Ascending aorta (tissue), 2 donors: ENCODE data around the gene KANK3. TPM values are rescaled to one million over a fixed set of nuclear protein-coding genes. Genes with fewer than 3 reads are reported as not detected.
"Not testable (repeated sequence)": the region's sequence is repeated elsewhere in the genome, so short reads cannot be mapped to it uniquely, and the experiment has no call there.

Experiments
- DNase-seq, 2 donors: peaks; one replicate each; pipeline ENCODE4 v3.0.0-alpha.2; 2019; ENCODE audit warnings: low spot score in 2 of 2
- H3K27ac ChIP-seq, 2 donors: fragments of 200-600 bp; sonication (generic); one replicate each; pipeline ENCODE4 v1.5.1; 2016 to 2017; ENCODE audit warnings: mild to moderate bottlenecking in 1 of 2
- H3K27me3 ChIP-seq: fragments of 200-600 bp; sonication (generic); one replicate; pipeline ENCODE4 v1.5.1; 2017
- H3K36me3 ChIP-seq, 2 donors: fragments of 200-600 bp; sonication (generic); one replicate each; pipeline ENCODE4 v1.5.1; 2016
- H3K4me1 ChIP-seq, 2 donors: fragments of 200-600 bp; sonication (generic); one replicate each; pipeline ENCODE4 v1.5.1; 2016 to 2017; ENCODE audit warnings: mild to moderate bottlenecking in 1 of 2
- H3K4me3 ChIP-seq, 2 donors: fragments of 200-600 bp; sonication (generic); one replicate each; pipeline ENCODE4 v1.5.1; 2016 to 2017; ENCODE audit warnings: mild to moderate bottlenecking in 1 of 2
- H3K9me3 ChIP-seq, 2 donors: fragments of 200-600 bp; sonication (generic); one replicate each; pipeline ENCODE4 v1.5.1; 2016
- intact Hi-C: fragments of 100-400 bp; cut with DNase I; formaldehyde crosslinking; loops from one replicate; pipeline ENCODE4 v1.15.1; 2023
- total RNA-seq: library from RNA; depleted of rRNA; stranded (reverse); fragments of >200 nt; gene quantifications from one replicate; pipeline ENCODE4 v1.1.0, GENCODE V29; 2016
- TF ChIP-seq, protein P1 (sequence below), 3 experiments: fragments of 200-600 bp in 2 of 3; fragments of 450-650 bp in 1 of 3; sonication (generic) in 2 of 3; IDR thresholded peaks; one replicate each; pipeline ENCODE4 v1.5.1; 2016 to 2019; ENCODE audit warnings: antibody characterized with exemption in 3 of 3, mild to moderate bottlenecking in 1 of 3, moderate library complexity in 1 of 3

The KANK3 gene
- total RNA-seq, 1 donor from 2014 or later = 47.4 TPM

DNA sequence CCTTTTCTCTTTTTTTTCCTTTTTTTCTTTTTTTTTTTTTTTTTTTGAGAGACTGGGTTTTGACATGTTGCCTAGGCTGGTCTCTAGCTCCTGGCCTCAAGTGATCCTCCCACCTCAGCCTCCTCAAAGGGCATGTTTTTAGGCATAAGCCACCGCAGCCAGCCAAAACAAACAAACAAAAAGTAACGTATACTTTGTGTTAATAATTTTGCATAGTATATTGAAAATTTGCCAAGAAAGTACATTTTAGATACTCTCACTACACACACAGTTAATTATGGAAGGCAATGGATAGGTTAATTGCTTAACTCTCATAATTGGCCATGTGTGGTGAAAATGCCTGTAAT is 45.5 kb upstream of the KANK3 start:
- intact Hi-C loops = no loop called here
- TF ChIP-seq, protein P1, sequence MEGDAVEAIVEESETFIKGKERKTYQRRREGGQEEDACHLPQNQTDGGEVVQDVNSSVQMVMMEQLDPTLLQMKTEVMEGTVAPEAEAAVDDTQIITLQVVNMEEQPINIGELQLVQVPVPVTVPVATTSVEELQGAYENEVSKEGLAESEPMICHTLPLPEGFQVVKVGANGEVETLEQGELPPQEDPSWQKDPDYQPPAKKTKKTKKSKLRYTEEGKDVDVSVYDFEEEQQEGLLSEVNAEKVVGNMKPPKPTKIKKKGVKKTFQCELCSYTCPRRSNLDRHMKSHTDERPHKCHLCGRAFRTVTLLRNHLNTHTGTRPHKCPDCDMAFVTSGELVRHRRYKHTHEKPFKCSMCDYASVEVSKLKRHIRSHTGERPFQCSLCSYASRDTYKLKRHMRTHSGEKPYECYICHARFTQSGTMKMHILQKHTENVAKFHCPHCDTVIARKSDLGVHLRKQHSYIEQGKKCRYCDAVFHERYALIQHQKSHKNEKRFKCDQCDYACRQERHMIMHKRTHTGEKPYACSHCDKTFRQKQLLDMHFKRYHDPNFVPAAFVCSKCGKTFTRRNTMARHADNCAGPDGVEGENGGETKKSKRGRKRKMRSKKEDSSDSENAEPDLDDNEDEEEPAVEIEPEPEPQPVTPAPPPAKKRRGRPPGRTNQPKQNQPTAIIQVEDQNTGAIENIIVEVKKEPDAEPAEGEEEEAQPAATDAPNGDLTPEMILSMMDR (IDR thresholded peaks at IDR 0.05) = no peak
- H3K27ac ChIP-seq = no peak overlapping the region

DNA sequence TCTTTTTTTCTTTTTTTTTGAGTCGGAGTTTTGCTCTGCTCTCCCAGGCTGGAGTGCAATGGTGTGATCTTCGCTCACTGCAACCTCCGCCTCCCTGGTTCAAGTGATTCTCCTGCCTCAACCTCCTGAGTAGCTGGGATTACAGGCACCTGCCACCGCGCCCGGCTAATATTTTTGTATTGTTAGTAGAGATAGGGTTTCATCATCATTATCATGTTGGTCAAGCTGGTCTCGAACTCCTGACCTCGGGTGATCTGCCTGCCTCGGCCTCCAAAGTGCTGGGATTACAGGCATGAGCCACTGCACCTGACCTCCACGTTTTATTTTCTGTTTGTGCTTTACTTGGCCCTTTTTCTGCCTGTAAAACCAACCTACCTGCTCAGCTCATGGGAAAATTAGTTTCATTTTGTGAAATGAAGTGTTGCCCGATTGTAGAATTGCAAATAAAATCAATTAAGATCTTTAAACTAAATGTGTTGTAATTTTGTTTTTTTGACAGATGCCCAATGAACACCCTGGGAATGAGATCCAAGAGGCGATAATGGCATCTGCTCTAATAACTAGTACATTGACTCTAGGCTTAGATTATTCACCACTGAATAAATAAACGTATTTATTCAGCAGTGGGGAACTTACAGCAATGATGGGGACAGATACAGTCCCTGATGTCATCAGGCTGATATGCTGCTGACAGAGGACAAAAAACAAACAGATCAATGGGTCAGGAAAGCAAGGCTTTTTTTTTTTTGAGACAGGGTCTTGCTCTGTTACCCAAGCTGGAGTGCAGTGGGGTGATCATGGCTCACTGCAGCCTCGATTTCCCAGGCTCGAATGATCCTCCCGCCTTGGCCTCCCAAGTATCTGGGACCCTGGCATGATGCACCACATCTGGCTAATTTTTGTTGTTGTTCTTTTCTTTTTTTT is 44.9 kb upstream of the KANK3 start:
- intact Hi-C loops = no loop called here
- peaks cover 12 to 22% of the 10 kb centered on the region in 2 donors for H3K4me1 ChIP-seq
- H3K4me3 ChIP-seq = no peak overlapping the region
- H3K27me3 ChIP-seq = no peaks in the 10 kb centered on the region
- no peaks in the 10 kb centered on the region for H3K36me3 ChIP-seq
- TF ChIP-seq, protein P1 (IDR thresholded peaks at IDR 0.05) = no peak
- no peak for DNase-seq
- H3K9me3 ChIP-seq = no peaks in the 10 kb centered on the region
- no peak overlapping the region for H3K27ac ChIP-seq

More for the DNA sequence above, 45.5 kb upstream of the KANK3 start:
- Histone ChIP-seq H3K4me3 (no peak overlapping the region), H3K9me3 (no peaks in the 10 kb centered on the region), H3K4me1 (peaks cover 18 to 29% of the 10 kb centered on the region in 2 donors), H3K36me3 (no peaks in the 10 kb centered on the region), H3K27me3 (no peaks in the 10 kb centered on the region)
- no peak for DNase-seq

DNA sequence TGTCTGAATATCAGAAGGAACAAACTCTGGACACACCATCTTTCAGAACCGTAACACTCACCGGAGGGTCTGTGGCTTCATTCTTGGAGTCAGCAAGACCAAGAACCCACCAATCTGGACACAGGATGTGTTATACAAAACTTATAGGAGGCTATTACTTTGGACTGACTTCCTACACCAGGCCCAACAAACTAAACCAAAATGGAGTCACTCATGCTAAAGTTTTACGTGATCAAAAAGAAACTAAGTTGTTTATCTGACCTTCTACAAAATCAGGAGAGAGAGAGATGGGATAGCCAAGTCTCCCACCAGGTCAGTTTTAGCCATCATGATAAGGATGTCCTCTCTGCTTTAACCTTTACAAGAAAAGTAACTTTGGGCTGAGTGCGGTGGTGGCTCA is 43.9 kb upstream of the KANK3 start:
- TF ChIP-seq, protein P1 (IDR thresholded peaks at IDR 0.05) = no peak
- H3K4me3 ChIP-seq = no peak overlapping the region
- DNase-seq = no peak
- no peak overlapping the region for H3K27ac ChIP-seq
- H3K27me3 ChIP-seq = no peaks in the 10 kb centered on the region
- peaks cover 10 to 15% of the 10 kb centered on the region in 2 donors for H3K4me1 ChIP-seq
- H3K9me3 ChIP-seq = no peaks in the 10 kb centered on the region
- H3K36me3 ChIP-seq = no peaks in the 10 kb centered on the region
- intact Hi-C loops = no loop called here

DNA sequence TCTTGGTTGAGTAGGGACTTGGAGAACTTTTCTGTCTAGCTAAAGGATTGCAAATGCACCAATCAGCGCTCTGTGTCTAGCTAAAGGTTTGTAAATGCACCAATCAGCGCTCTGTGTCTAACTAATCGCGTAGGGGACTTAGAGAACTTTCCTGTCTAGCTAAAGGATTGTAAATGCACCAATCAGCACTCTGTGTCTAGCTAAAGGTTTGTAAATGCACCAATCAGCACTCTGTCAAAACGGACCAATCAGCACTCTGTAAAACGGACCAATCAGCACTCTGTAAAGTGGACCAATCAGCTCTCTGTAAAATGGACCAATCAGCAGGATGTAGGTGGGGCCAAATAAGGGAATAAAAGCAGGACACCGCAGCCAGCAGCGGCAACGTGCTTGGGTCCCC is 43.4 kb upstream of the KANK3 start:
- H3K36me3 ChIP-seq, DNase-seq, H3K9me3 ChIP-seq, H3K27me3 ChIP-seq, H3K4me1 ChIP-seq, intact Hi-C loops, H3K27ac ChIP-seq, H3K4me3 ChIP-seq: not testable (repeated sequence)

DNA sequence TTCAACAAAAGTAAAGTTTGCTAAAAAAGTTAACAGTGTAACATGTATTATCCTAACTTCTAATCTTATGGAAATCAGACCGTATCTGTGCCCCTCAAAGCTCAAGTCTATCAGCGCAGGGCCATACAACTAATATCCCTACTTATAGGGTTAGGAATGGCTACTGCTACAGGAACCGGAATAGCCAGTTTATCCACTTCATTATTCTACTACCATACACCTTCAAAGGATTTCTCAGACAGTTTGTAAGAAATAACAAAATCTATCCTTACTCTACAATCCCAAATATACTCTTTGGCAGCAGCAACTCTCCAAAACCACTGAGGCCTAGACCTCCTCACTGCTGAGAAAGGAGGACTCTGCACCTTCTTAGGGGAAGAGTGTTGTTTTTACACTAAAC is 42.5 kb upstream of the KANK3 start:
- intact Hi-C loops, H3K4me1 ChIP-seq, H3K27ac ChIP-seq: not testable (repeated sequence)

DNA sequence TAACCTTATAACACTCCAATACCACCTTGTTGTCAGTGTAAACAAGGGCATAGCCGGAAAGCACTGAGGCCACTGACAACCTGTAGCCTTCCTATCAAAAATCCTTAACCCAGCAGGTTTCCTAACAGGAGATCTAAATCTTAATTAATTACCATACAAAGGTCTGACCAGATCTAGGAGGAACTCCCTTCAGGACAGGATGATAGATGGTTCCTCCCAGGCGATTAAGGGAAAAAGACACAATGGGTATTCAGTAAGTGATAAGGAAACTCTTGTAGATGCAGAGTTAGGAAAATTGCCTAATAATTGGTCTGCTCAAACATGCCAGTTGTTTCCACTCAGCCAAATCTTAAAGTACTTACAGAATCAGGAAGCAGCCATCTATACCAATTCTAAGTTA is 42.0 kb upstream of the KANK3 start:
- intact Hi-C loops, DNase-seq, H3K4me3 ChIP-seq, H3K9me3 ChIP-seq, H3K36me3 ChIP-seq, H3K4me1 ChIP-seq, H3K27ac ChIP-seq, H3K27me3 ChIP-seq: not testable (repeated sequence)

More for the DNA sequence above, 42.5 kb upstream of the KANK3 start:
- H3K4me3 ChIP-seq, H3K9me3 ChIP-seq, H3K36me3 ChIP-seq, H3K27me3 ChIP-seq, DNase-seq: not testable (repeated sequence)

DNA sequence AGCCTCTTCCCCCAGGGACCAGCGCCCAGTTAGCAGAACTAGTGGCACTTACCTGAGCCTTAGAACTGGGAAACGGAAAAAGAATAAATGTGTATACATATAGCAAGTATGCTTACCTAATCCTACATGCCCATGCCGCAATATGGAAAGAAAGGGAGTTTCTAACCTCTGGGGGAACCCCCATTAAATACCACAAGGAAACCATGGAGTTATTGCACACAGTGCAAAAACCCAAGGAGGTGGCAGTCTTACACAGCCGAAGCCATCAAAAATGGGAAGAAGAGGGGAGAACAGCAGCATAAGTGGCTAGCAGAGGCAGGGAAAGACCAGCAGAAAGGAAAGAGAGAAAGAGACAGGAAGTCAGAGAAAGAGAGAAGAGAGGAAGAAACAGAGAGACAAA is 41.5 kb upstream of the KANK3 start:
- H3K27ac ChIP-seq, intact Hi-C loops, H3K9me3 ChIP-seq, DNase-seq, H3K4me1 ChIP-seq, H3K4me3 ChIP-seq, H3K36me3 ChIP-seq, H3K27me3 ChIP-seq: not testable (repeated sequence)

DNA sequence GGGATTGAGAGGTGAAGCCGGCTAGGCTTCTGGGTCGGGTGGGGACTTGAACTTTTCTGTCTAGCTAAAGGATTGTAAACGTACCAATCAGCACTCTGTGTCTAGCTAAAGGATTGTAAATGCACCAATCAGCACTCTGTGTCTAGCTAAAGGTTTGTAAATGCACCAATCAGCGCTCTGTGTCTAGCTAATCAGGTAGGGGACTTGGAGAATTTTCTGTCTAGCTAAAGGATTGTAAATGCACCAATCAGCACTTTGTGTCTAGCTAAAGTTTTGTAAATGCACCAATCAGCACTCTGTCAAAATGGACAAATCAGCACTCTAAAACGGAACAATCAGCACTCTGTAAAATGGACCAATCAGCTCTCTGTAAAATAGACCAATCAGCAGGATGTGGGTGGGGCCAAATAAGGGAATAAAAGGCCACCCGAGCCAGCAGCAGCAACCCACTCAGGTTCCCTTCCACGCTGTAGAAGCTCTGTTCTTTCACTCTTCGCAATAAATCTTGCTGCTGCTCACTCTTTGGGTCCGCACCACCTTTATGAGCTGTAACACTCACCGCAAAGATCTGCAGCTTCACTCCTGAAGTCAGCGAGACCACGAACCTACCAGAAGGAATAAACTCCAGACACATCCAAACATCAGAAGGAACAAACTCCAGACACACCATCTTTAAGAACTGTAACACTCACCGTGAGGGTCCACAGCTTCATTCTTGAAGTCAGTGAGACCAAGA is 36.3 kb upstream of the KANK3 start:
- H3K27me3 ChIP-seq, H3K9me3 ChIP-seq, H3K4me1 ChIP-seq, H3K36me3 ChIP-seq, intact Hi-C loops, H3K4me3 ChIP-seq, H3K27ac ChIP-seq, DNase-seq: not testable (repeated sequence)
